HL-60/S4 treated with retinoic acid at 250 ng/mL for 4 days and 3 days (cell line): ENCODE measurements around the gene GPR15.

ENCODE experiments used
- in situ Hi-C: fragments of 300-500 bp; cut with MboI; formaldehyde crosslinking; loops from 2 replicates; pipeline ENCODE4 v1.7.0; 2022; ENCODE audit warnings: low sequenced_read_pairs

Gene GPR15

DNA sequence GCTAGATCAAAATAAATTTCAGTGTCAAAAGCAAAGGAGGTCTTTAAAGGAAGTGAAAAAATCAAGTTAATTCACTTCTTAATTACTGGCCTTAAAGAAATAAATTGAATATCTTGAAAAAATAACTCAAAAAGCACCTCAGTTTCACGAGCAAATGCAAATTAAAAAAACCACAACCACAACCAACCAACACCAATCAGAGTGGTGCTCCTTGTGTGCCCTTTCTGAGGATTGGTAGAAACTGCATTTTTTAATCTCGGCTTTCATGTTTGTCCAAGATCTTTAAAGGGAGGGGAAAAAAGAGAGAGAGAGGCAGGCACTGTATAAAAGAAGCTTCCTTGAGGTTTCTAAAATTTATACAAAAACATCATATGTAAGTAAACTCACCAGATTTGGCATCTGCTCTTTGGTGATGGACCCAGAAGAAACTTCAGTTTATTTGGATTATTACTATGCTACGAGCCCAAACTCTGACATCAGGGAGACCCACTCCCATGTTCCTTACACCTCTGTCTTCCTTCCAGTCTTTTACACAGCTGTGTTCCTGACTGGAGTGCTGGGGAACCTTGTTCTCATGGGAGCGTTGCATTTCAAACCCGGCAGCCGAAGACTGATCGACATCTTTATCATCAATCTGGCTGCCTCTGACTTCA is at the start of gene GPR15:
TSS of gene GPR15 (plus strand) at position 357 of the 653 bp plus-strand sequence. CDS start at position 413, 56 bp downstream.
- in situ Hi-C loops: no loop called here

- in situ Hi-C loops: no loop called here
These were observed 48.9 kb upstream of the GPR15 start for GRCh38 chr3:98482717-98483482.

GRCh38 chr3:98483626-98484025 is 48.2 kb upstream of the GPR15 start:
- in situ Hi-C loops: no loop called here

GRCh38 chr3:98497381-98497780 is 34.4 kb upstream of the GPR15 start, which contains the start of gene OR5K2:
OR5K2 (plus strand) TSS chr3:98497681; CDS start chr3:98497681, 0 bp downstream.
- in situ Hi-C loops: no loop called here

GRCh38 chr3:98500019-98500418 is 31.8 kb upstream of the GPR15 start:
- in situ Hi-C loops: no loop called here

- in situ Hi-C loops: no loop called here
These were observed 30.5 kb upstream of the GPR15 start for GRCh38 chr3:98501270-98501669.

DNA sequence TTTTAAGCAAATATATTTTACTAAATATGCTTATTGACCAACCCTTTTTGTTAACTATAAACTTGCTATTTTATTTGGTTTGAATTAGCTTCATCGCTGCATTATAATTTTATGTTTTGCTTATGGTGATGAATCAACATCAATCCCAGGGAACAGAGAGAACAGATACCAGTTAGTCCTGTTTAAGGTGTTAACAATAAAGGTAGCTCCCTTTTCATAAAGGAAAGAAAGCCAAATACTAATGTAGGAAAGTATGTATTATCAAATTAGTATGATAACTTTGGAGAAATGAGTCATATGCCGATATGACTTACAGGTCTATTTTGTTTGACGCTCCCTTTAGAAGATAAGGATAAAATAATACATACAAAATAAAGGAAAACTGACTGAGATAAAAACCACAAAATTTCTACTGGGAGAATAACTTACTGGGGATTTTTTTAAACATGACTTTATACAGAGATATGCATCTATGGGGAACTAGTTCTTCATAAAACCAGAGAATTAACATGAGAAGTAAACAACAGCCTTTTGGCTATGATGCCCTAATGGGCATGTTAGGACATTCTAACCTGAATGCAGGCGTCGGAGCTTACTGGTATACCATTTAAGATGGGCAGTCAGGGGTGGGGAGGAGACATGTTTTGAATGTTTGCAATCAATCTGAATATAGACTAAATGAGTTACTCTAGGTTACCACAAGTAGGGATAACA is 29.8 kb upstream of the GPR15 start:
- in situ Hi-C loops: no loop called here

DNA sequence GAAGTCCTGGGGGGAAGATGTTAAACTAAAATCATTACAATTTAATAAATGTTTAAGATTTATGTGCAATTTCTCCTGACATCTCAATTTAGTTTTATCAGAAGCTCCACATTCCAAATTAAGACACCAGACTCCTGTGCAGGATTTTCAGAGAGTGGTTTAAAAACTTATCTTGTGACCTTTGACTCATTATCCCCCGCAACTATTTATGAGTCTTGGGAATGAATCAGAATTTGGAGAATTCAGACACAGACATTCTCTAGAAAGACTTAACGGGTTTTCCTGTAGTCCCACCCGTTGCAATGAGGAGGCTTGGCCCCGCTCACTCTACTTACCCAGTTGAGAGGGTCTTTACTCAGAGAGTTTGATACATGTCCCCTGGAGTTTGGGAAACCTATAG is 27.2 kb upstream of the GPR15 start:
- in situ Hi-C loops: no loop called here

DNA sequence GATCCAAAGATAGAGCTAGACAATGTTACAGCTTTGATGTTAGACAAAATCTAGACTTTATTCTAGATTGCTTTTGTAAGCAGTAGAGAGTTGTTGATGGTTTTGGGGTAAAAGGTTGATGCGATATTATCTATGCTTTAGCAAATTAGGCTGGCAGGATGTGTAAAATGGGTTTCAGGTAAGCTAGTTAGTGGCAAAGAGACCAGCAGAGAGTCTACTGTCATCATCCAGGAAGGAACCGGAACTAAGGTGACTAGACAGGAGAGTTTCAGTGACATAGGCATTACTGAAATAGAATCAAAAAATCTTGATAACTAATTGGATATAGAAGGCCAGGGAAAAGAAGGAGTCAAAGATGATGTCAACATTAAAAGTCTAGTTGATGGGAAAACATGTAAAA is 23.2 kb upstream of the GPR15 start:
- in situ Hi-C loops: no loop called here

GRCh38 chr3:98512576-98512975 is 19.2 kb upstream of the GPR15 start:
- in situ Hi-C loops: no loop called here

GRCh38 chr3:98513091-98513511 is 18.7 kb upstream of the GPR15 start:
- in situ Hi-C loops: no loop called here

- in situ Hi-C loops: no loop called here
These were observed 18.0 kb upstream of the GPR15 start for GRCh38 chr3:98513736-98514135.

DNA sequence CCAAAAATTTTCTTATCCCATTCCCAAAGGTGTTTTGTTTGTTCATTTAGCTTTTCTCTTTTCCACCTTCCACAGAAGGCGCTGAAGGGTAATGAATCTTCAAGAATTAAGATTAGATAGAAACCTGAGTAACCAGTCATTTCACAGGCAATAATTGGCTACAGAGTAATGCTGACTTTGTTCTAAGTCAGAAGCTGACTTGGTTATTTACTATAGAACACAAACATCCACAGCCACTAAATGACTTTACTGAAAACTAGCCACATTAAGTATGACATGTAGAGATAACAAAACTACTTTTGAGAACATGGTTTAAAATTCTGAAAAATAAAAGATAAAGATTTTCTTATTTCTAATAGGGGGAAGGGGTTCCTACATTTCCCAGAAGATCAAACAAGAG is 16.8 kb upstream of the GPR15 start:
- in situ Hi-C loops: no loop called here

DNA sequence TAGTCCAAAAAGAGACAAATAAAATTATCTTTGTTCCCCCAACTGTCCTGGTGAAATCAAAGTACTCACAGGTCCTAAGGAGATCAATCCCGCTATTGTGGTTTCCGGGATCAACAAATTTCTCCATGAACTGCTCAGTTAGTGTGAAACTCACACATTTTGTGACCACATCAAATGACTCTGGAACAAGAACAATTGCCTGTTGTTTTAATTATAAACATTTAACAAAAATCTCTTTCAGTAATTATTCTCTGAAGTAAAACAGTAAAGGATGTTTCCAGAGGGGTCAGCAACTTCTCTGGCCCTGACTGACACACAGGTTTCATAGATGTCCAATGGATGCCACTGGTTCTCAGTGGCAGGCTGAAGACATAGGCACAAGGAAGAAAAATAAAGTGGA is 13.0 kb upstream of the GPR15 start:
- in situ Hi-C loops: no loop called here

DNA sequence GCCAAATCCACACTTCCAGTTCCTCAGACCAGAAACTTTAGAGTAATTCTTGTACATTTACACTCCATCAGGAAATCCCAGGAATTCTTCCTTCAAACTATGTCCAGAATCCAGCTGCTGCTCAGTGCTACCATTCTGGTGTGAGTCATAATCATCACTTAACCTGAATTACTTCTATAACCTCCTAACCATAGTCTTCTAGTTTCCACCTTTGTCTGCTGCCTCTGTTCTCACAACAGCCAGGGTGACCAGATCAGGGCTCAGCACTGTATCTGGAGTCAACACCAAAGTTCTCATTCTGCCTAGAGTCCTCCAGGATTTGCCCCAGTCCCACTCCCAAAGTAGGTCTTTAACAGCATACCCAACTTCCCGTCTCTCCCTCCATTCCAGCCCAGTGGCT is 12.4 kb upstream of the GPR15 start:
- in situ Hi-C loops: no loop called here

DNA sequence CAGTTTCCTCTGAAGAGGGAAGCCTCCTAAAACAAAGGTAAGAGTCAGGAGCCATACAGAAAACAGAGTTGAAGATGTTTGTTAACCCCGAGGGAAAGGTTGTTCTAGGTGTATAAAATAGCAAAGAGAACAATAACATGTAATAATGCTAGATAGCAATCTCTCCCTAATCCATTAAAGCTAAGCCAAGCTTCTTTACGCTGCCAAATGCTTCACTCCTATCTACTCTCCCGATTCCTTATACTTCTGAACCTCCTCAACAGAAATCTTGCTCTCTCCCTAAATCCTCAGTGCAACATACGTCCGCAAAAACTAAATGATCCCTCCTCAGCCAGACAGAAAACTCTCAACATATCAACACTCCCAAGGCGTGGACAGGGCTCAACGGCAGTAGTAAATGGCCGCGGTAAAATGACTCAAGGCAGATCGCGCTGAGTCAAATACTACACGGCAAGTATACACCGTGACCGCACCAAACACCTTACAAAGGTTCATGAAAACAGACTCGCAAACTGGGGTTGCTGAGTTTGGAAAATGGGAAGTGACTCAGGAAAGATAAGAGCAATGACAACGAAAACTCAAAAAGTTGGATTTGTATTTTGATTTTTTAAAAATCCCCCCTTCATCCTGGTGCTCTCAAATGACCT is 9.8 kb upstream of the GPR15 start:
- in situ Hi-C loops: no loop called here

- in situ Hi-C loops: no loop called here
These were observed 9.1 kb upstream of the GPR15 start, which contains the start of gene CLDND1 for GRCh38 chr3:98522544-98523281. CLDND1 (minus strand) TSS chr3:98522902; CDS start chr3:98521424, 1,478 bp downstream.

DNA sequence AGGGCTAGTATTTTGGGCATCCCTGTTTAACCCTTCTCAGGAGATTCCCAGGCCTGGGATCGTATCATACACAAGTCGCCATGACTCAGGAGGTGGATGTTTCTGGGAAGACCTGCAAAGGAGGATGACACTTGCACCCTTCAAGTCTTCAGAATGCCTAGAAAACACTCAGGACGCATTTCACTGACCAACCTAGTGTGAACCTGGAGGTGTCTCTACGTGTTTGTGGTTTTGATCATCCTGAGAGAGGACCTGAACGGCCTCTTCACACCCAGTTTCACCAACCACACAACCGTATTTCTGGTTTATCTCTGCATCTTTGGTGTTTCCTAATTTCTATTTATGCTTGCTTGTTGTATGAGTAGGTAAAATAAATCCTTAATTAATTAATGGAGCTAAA is 6.3 kb upstream of the GPR15 start:
- in situ Hi-C loops: no loop called here

DNA sequence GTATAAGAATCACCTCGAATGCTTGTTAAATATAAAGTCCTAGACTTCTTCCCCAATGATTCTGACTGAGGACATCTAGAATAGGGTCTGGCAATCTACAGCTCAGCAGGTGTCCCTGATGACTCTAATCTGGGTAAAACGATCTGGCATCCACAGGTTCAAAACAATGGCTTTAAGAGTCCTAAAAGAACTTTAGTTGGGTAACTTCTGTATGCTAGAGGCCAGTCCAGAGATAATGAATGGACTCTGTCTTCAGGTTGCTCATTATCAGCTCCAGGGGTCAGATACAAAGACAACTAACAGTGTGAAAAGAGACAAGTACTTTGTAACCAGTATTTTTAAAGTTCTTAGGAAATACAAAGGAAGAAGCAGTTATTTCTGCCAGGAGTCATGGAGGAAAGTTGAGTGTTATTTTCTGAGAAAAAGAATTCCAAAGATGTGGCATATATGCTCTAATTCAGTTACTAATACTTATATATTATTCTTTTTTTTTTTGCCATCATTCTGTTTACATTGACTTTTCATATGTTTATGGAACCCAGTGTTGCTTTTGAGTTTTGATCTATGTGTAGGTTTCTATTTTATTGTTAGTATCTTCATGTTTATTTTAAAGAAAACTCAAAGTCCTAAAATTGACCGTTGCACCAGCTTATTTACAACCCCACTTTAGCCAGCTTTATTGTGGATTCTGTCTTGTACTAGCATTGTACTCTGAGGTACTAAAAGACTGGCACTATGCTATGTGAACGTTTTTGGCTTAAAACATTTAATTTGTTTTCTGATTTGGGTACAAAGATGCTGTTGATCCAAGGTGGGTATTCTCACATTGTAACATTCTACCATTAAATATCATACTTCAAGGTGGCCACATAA is 3.1 kb upstream of the GPR15 start:
- in situ Hi-C loops: no loop called here
